ENCODE data around the gene NEK4. TPM values are rescaled to one million over a fixed set of nuclear protein-coding genes. Genes with fewer than 3 reads are reported as not detected.

NEK4 gene
- total and polyA plus RNA-seq, 4 donors: 5.4 to 28.7 (median 15.4) TPM

- no peaks in the 10 kb centered on the region for H3K27me3 ChIP-seq (ENCODE audit: control insufficient read depth in 4 of 4, insufficient read depth in 4 of 4, low read length in 3 of 4)
- no peak for TF ChIP-seq TAF1 (conservative IDR thresholded peaks at IDR 0.05)
- TF ChIP-seq HNF4G (IDR thresholded peaks at IDR 0.05): no peak
- TF ChIP-seq RAD21 (IDR thresholded peaks at IDR 0.05): no peak
- TF ChIP-seq SP1 (IDR thresholded peaks at IDR 0.05): no peak
- TF ChIP-seq MAX (IDR thresholded peaks at IDR 0.05): no peak
- TF ChIP-seq REST (IDR thresholded peaks at IDR 0.05): no peak
- TF ChIP-seq HNF4A (conservative IDR thresholded peaks at IDR 0.05): no peak
- no peak for TF ChIP-seq FOXA1 (IDR thresholded peaks at IDR 0.05)
- TF ChIP-seq EGR1 (IDR thresholded peaks at IDR 0.05; ENCODE audit: low read depth in 2 of 2): no peak
- no peak for TF ChIP-seq NR2F2 (IDR thresholded peaks at IDR 0.05)
- TF ChIP-seq ATF3 (IDR thresholded peaks at IDR 0.05): no peak
- TF ChIP-seq GABPA (IDR thresholded peaks at IDR 0.05 in 1 of 2, conservative IDR thresholded peaks at IDR 0.05 in 1 of 2): no peak
- TF ChIP-seq JUND (IDR thresholded peaks at IDR 0.05): no peak
- no peak for TF ChIP-seq FOXA2 (IDR thresholded peaks at IDR 0.05)
- TF ChIP-seq RXRA (IDR thresholded peaks at IDR 0.05): no peak
- TF ChIP-seq CTCF (IDR thresholded peaks at IDR 0.05; ENCODE audit: low read depth, low read length, missing input control): no peak
- H3K9me3 ChIP-seq (ENCODE audit: control insufficient read depth in 4 of 4, low read length in 3 of 4): no peaks in the 10 kb centered on the region
- peak overlapping the region; percentile 77 to 97 for H3K27ac ChIP-seq (ENCODE audit: low read depth in 1 of 2, low read length in 2 of 2)
- no peak for DNase-seq (ENCODE audit: low spot score)
- H3K36me3 ChIP-seq (ENCODE audit: control insufficient read depth in 4 of 4, insufficient read depth in 3 of 4, low read depth in 1 of 4, low read length in 3 of 4): peaks cover 10 to 51% (median 42%) of the 10 kb centered on the region in 4 donors
- H3K4me1 ChIP-seq (ENCODE audit: control insufficient read depth in 4 of 4, insufficient read depth in 4 of 4, low read length in 3 of 4): peaks cover 29 to 79% (median 68%) of the 10 kb centered on the region in 4 donors
- no peak overlapping the region for H3K9ac ChIP-seq (ENCODE audit: low read depth in 1 of 2, low read length in 2 of 2)
- WGBS: 92% methylated on average over 9 of the region's 9 CpGs
- peak overlapping the region; percentile 50 to 68 (median 52) for H3K4me3 ChIP-seq (ENCODE audit: low read depth in 1 of 3, low read length in 3 of 3)
Observed at GRCh38 chr3:52796411-52796810, 25.7 kb upstream of the NEK4 start.

GRCh38 chr3:52795298-52795900 lies 24.7 kb upstream of the NEK4 start:
- Histone ChIP-seq H3K4me1 (ENCODE audit: control insufficient read depth in 4 of 4, insufficient read depth in 4 of 4, low read length in 3 of 4) (peaks cover 29 to 86% (median 72%) of the 10 kb centered on the region in 4 donors), H3K27ac (ENCODE audit: low read depth in 1 of 2, low read length in 2 of 2) (peak overlapping the region; percentile 77 to 97), H3K27me3 (ENCODE audit: control insufficient read depth in 4 of 4, insufficient read depth in 4 of 4, low read length in 3 of 4) (no peaks in the 10 kb centered on the region), H3K9me3 (ENCODE audit: control insufficient read depth in 4 of 4, low read length in 3 of 4) (no peaks in the 10 kb centered on the region), H3K9ac (ENCODE audit: low read depth in 1 of 2, low read length in 2 of 2) (peak overlapping the region; percentile 10 to 80), H3K36me3 (ENCODE audit: control insufficient read depth in 4 of 4, insufficient read depth in 3 of 4, low read depth in 1 of 4, low read length in 3 of 4) (peaks cover 10 to 44% (median 34%) of the 10 kb centered on the region in 4 donors), H3K4me3 (ENCODE audit: low read depth in 1 of 3, low read length in 3 of 3) (peak overlapping the region; percentile 50 to 68 (median 52))
- no peak for DNase-seq (ENCODE audit: low spot score)
- WGBS: 38% methylated on average over 9 of the region's 9 CpGs
- TF ChIP-seq JUND (IDR thresholded peaks at IDR 0.05) (peak in 1 of 2 donors; percentile 46), SP1 (IDR thresholded peaks at IDR 0.05) (peak; percentile 71), TAF1 (conservative IDR thresholded peaks at IDR 0.05) (no peak), FOXA2 (IDR thresholded peaks at IDR 0.05) (peak; percentile 46), ATF3 (IDR thresholded peaks at IDR 0.05) (no peak), ZBTB33 (IDR thresholded peaks at IDR 0.05) (peak; percentile 62), RXRA (IDR thresholded peaks at IDR 0.05) (peak; percentile 57 to 86), REST (IDR thresholded peaks at IDR 0.05) (peak; percentile 30), YY1 (IDR thresholded peaks at IDR 0.05) (peak; percentile 67), NR2F2 (IDR thresholded peaks at IDR 0.05) (no peak), HNF4A (conservative IDR thresholded peaks at IDR 0.05) (peak; percentile 36 to 74)
